Heart left ventricle (tissue), 16 donors: ENCODE measurements around the gene GOLGA2. TPM values are rescaled to one million over a fixed set of nuclear protein-coding genes. Genes with fewer than 3 reads are reported as not detected.
A peak's percentile ranks its signal among the peaks of the same experiment; 100 is the strongest.
"Not testable (repeated sequence)": the region's sequence is repeated elsewhere in the genome, so short reads cannot be mapped to it uniquely, and the experiment has no call there.

Experiments
- ATAC-seq, 4 donors: fragments of 200-7000 bp; cut with Tn5 transposase; one replicate each; pipeline ENCODE4 v1.9.1; 2020 to 2022; ENCODE audit warnings: moderate library complexity in 4 of 4, mild to moderate bottlenecking in 3 of 4, moderate number of reproducible peaks in 1 of 4
- DNase-seq, 5 donors: peaks; one replicate each; pipeline ENCODE4 v3.0.0-alpha.2; 2020
- H3K27ac ChIP-seq, 12 donors: fragments of 200-600 bp; sonication (generic) in 4 of 12; one replicate each; pipeline versions ENCODE4 v1.5.0 to v1.8.0; 2016 to 2022; ENCODE audit warnings: mild to moderate bottlenecking in 2 of 12
- H3K27me3 ChIP-seq, 9 donors: fragments of 200-600 bp; sonication (generic) in 2 of 9; one replicate each; pipeline versions ENCODE4 v1.5.1 to v1.8.0; 2016 to 2022; ENCODE audit warnings: mild to moderate bottlenecking in 3 of 9
- H3K36me3 ChIP-seq, 9 donors: fragments of 200-600 bp; sonication (generic) in 2 of 9; one replicate each; pipeline versions ENCODE4 v1.5.0 to v1.8.0; 2018 to 2022; ENCODE audit warnings: mild to moderate bottlenecking in 2 of 9
- H3K4me1 ChIP-seq, 12 donors: fragments of 200-600 bp; sonication (generic) in 4 of 12; one replicate each; pipeline versions ENCODE4 v1.5.0 to v1.8.0; 2016 to 2022; ENCODE audit warnings: mild to moderate bottlenecking in 3 of 12
- H3K4me3 ChIP-seq, 12 donors: fragments of 200-600 bp; sonication (generic) in 4 of 12; one replicate each; pipeline versions ENCODE4 v1.5.0 to v1.8.0; 2017 to 2022; ENCODE audit warnings: mild to moderate bottlenecking in 9 of 12, moderate library complexity in 4 of 12
- H3K9me3 ChIP-seq, 12 donors: fragments of 200-600 bp; sonication (generic) in 4 of 12; one replicate each; pipeline versions ENCODE4 v1.5.0 to v1.8.0; 2016 to 2022; ENCODE audit warnings: mild to moderate bottlenecking in 1 of 12
- CTCF ChIP-seq, 12 donors: fragments of 200-600 bp; sonication (generic) in 4 of 12; IDR thresholded peaks; one replicate each; pipeline versions ENCODE4 v1.5.0 to v1.8.0; 2018 to 2022; ENCODE audit warnings: antibody characterized with exemption in 12 of 12, mild to moderate bottlenecking in 5 of 12
- POLR2A ChIP-seq, 2 donors: fragments of 450-650 bp; IDR thresholded peaks; one replicate each; pipeline ENCODE4 v1.6.1; 2017; ENCODE audit warnings: antibody characterized with exemption in 2 of 2, mild to moderate bottlenecking in 2 of 2, moderate library complexity in 2 of 2
- WGBS, 4 donors: extraction: QIAGEN DNeasy Blood & Tissue Kit in 2 of 4; methylation state at CpG; one replicate each; pipeline versions ENCODE4 v1.1.5 to v1.1.7; 2013 to 2018; 5-methylcytosine and 5-hydroxymethylcytosine counted together
- intact Hi-C, 10 donors: fragments of 100-400 bp; cut with DNase I; formaldehyde crosslinking; loops; one replicate each; pipeline versions ENCODE4 v1.11.1 to v1.14.2; 2022
- polyA plus RNA-seq, 2 donors: library from polyadenylated mRNA; stranded (reverse); fragments of 200-250 nt; gene quantifications; one replicate each; pipeline ENCODE4 v1.2.3, GENCODE V29; 2013
- total RNA-seq, 9 donors: library from RNA; depleted of rRNA in 2 of 9; stranded (reverse); fragments of >200 nt in 2 of 9; fragmentation: NEBNext Ultra II Directional in 3 of 9; extraction: Animal tissue kit (Norgen Biotek cat#: 25700) in 3 of 9; gene quantifications; one replicate each; pipeline versions ENCODE4 v1.1.0 to v1.2.4, GENCODE V29; 2016 to 2023
- donor health status: ischemic (EF 13 %, LVEDD 7.1; RV severe dilation, severe dysfunction).
- donor health status: healthy with polysubstance abuse.
- donor health status: DM: no; HTN: yes; CAD: no.
- donor health status: DM: no; HTN: no; CAD: no.
- donor health status: ischemic (EF 25% LVEDD 6.9; RV normal size, moderate dysfunction).
- donor health status: ischemic (EF 25% LVEDD 5.7; RV mildly dilated, moderate dysfunction).
- donor health status: healthy.
- donor health status: DM: yes; HTN: yes; CAD: no.
- donor health status: ischemic (EF 35%, LVEDD 5.7; RV mildly dilated, moderate dysfunction).
- donor health status: nonischemic (EF 11% LVEDD 7.7; RV severe dilation, severe dysfunction).
- donor health status: DM: yes; HTN: yes; CAD: no.
- donor health status: PGD.
- donor health status: ischemic (EF 29% LVEDD 5.4; RV normal size, mild dysfunction).
- donor health status: nonischemic (EF 23%, LVEDD 6.1; RV moderate dilation, normal function).

Gene GOLGA2
- total and polyA plus RNA-seq, 11 donors: 68.5 to 144 (median 87.4) TPM

DNA sequence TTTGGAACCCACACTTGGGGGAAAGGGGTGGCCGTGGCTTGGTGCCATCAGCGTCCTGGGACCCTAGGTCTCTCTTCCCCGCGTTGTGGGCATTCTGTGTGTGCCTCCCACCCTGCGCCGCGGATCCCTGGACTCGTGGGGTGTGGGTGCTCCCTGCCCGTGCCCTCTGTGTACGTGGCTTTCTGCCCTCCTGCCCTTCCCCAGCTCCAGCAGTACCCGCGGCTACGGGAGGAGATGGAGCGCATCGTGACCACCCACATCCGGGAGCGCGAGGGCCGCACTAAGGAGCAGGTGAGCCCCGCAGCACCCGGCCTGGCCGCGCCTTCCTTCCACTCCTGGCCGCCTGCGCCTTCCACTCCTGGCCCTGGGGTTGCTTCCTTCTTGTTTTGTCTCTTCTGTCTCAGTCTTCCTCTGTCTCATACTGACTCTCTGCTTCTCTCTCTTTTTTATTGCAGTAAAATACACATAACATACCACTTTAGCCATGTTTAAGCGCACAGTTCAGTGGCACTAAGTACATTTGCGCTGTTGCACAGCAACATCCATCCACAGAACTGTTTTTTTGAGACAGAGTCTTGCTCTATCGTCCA lies 41.9 kb downstream of the GOLGA2 start:
- intact Hi-C loops: no loop called here
- no peaks in the 10 kb centered on the region for H3K27me3 ChIP-seq
- no peaks in the 10 kb centered on the region for H3K9me3 ChIP-seq
- peaks cover 0 to under 1% (median 0%) of the 10 kb centered on the region in 9 donors for H3K36me3 ChIP-seq
- peak in 1 of 5 donors; percentile 15 for DNase-seq
- H3K4me3 ChIP-seq: no peak overlapping the region
- WGBS, 4 donors: 84 to 89% (median 86%) methylated on average over 28 of the region's 28 CpGs
- no peaks in the 10 kb centered on the region for H3K4me1 ChIP-seq
- no peak overlapping the region for H3K27ac ChIP-seq
- TF ChIP-seq POLR2A (IDR thresholded peaks at IDR 0.05) (no peak), CTCF (IDR thresholded peaks at IDR 0.05) (no peak)
- no peak for ATAC-seq

GRCh38 chr9:128232528-128233428 lies 43.0 kb downstream of the GOLGA2 start:
- H3K27ac ChIP-seq: peak overlapping the region in 3 of 12 donors; percentile 46 to 56 (median 51)
- ATAC-seq (peak in 3 of 4 donors; percentile 8 to 29 (median 27)), DNase-seq (no peak)

DNA sequence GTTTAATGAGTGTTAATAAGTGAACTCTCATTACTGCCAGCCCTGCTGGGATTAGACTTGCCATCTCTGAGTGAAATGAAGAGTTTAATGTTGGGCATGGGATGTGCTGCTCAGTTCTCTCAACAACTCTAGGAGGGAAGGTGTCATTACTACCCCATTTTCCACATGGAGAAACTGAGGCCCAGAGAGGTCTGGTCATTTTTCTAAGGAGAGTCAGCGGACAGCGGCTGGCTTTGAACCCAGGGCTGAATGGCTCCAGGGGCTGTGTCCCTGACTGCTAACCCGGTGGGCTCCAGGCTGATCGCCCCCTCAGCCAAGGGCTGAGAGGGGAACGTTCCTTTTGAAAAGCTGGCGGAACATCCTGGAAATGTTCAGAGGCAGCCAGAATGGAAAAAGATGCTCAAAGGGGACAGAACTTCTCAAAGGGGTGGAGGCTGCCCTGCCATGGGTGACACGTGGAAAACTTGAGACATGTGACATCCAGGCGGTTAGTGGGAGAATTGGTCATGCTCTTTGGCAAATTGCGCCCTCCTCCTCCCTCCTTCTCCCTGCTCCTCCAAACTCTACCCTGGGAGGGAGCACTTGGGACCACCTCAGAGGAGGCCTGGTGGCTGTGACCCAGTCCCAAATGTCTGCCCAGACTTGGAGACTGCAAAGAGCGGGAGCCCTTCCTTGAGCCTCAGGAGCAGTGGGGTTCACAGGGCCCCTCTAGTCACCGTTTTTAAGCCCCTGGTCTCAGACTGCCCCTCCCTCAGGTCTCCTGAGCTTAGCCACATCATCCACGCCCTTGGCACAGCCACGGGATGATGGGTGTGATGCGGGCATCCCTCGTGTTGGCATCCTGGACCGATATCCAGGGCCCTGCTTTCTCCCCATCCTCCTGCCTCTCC lies 43.9 kb downstream of the GOLGA2 start:
- H3K4me3 ChIP-seq: no peak overlapping the region
- DNase-seq (no peak), ATAC-seq (peak; percentile 43 to 71 (median 58))
- H3K27ac ChIP-seq: peak overlapping the region in 3 of 12 donors; percentile 51 to 71 (median 51)
- no peaks in the 10 kb centered on the region for H3K9me3 ChIP-seq
- TF ChIP-seq CTCF (IDR thresholded peaks at IDR 0.05): no peak
- TF ChIP-seq POLR2A (IDR thresholded peaks at IDR 0.05): no peak
- H3K36me3 ChIP-seq: no peaks in the 10 kb centered on the region
- no peaks in the 10 kb centered on the region for H3K4me1 ChIP-seq
- no peaks in the 10 kb centered on the region for H3K27me3 ChIP-seq
- 68 to 77% (median 73%) methylated on average over 15 to 16 of the region's 16 CpGs for WGBS, 4 donors
- intact Hi-C loops: no loop called here

More at GRCh38 chr9:128232528-128233428, 43.0 kb downstream of the GOLGA2 start:
- Histone ChIP-seq H3K36me3 (no peaks in the 10 kb centered on the region), H3K27me3 (no peaks in the 10 kb centered on the region), H3K9me3 (no peaks in the 10 kb centered on the region), H3K4me1 (no peaks in the 10 kb centered on the region), H3K4me3 (no peak overlapping the region)
- intact Hi-C loops: no loop called here
- TF ChIP-seq CTCF (IDR thresholded peaks at IDR 0.05) (no peak), POLR2A (IDR thresholded peaks at IDR 0.05) (no peak)
- WGBS, 4 donors: 78 to 88% (median 86%) methylated on average over 13 to 22 of the region's 22 CpGs

- H3K27me3 ChIP-seq, intact Hi-C loops, H3K4me1 ChIP-seq, H3K36me3 ChIP-seq, ATAC-seq, H3K9me3 ChIP-seq, DNase-seq, H3K27ac ChIP-seq, H3K4me3 ChIP-seq: not testable (repeated sequence)
- 84 to 93% (median 88%) methylated on average over 7 of the region's 7 CpGs for WGBS, 4 donors
Measured at GRCh38 chr9:128230897-128231296, 44.9 kb downstream of the GOLGA2 start.
